PFSK-1 (cell line): Measurements from ENCODE around the gene IRX4.

Experiments
- FOXP2 ChIP-seq: optimal IDR thresholded peaks from 2 replicates; pipeline ENCODE3; 2011; ENCODE audit warnings: borderline replicate concordance, control low read depth, inconsistent platforms; ENCODE audit not compliant: insufficient read depth; ENCODE audit errors: extremely low read length, extremely low read depth
- POLR2AphosphoS5 ChIP-seq: IDR thresholded peaks from 2 replicates; pipeline ENCODE4 v1.6.1; 2012; ENCODE audit warnings: low read depth, mild to moderate bottlenecking, control low read depth, low read length, moderate library complexity
- SIN3A ChIP-seq: IDR thresholded peaks from 2 replicates; pipeline ENCODE4 v1.6.1; 2012; ENCODE audit warnings: mild to moderate bottlenecking, low read length, moderate library complexity, borderline replicate concordance; ENCODE audit not compliant: insufficient read depth
- TAF1 ChIP-seq: IDR thresholded peaks from 2 replicates; pipeline ENCODE4 v1.6.1; 2012; ENCODE audit warnings: low read length, control low read depth, borderline replicate concordance; ENCODE audit not compliant: insufficient read depth
- TF ChIP-seq, protein P1 (sequence below), 2 experiments: IDR thresholded peaks; 2 replicates each; pipeline versions ENCODE4 v1.6.1 to v1.8.0; 2011 to 2012; ENCODE audit warnings: low read depth in 2 of 2, low read length in 2 of 2, control low read depth in 1 of 2, inconsistent platforms in 1 of 2, mild to moderate bottlenecking in 1 of 2, moderate library complexity in 1 of 2; ENCODE audit not compliant: insufficient read depth in 1 of 2

Gene IRX4

DNA sequence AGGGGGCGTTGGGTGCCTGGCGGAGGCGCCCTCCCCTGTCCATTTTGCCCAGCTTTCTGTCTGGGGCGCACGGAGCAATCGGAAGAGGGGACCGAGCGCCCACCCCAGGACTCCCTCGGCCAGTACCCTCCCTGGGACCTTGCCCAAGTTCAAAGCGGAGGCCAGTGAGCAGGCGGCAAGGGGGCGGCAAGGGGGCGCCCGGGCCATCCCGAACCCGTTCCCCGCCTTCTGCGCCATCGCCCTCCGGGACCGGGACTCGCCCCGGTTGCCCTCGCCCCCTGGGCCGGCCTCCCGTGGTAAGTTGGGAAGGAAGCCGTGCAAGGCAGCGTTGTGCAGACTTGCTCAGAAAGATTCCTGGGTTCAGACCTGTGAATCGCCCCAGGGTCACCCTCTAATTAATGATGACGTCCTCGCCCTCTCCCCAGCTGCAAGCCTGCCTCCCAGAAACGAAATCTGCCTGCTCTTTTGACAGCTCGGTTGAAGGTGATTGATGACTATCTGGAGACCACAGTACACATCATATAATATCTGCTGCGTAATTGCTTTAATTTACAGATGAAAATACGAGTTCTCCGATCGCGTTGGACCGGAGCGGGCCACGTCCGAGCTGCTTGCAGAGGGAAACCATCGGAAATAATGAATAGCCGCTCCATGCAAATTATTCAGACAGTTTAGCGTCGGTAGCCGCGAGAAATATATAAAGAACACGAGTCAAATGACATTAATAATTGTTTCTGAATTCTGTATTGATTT lies 1.4 kb upstream of the IRX4 start:
- no peak for TF ChIP-seq SIN3A
- TF ChIP-seq TAF1 = no peak
- TF ChIP-seq, protein P1, sequence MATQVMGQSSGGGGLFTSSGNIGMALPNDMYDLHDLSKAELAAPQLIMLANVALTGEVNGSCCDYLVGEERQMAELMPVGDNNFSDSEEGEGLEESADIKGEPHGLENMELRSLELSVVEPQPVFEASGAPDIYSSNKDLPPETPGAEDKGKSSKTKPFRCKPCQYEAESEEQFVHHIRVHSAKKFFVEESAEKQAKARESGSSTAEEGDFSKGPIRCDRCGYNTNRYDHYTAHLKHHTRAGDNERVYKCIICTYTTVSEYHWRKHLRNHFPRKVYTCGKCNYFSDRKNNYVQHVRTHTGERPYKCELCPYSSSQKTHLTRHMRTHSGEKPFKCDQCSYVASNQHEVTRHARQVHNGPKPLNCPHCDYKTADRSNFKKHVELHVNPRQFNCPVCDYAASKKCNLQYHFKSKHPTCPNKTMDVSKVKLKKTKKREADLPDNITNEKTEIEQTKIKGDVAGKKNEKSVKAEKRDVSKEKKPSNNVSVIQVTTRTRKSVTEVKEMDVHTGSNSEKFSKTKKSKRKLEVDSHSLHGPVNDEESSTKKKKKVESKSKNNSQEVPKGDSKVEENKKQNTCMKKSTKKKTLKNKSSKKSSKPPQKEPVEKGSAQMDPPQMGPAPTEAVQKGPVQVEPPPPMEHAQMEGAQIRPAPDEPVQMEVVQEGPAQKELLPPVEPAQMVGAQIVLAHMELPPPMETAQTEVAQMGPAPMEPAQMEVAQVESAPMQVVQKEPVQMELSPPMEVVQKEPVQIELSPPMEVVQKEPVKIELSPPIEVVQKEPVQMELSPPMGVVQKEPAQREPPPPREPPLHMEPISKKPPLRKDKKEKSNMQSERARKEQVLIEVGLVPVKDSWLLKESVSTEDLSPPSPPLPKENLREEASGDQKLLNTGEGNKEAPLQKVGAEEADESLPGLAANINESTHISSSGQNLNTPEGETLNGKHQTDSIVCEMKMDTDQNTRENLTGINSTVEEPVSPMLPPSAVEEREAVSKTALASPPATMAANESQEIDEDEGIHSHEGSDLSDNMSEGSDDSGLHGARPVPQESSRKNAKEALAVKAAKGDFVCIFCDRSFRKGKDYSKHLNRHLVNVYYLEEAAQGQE (IDR thresholded peaks at IDR 0.05; ENCODE audit: insufficient read depth in 1 of 2, low read depth in 2 of 2, low read length in 2 of 2) = no peak
- TF ChIP-seq POLR2AphosphoS5 = no peak
- no peak for TF ChIP-seq FOXP2

DNA sequence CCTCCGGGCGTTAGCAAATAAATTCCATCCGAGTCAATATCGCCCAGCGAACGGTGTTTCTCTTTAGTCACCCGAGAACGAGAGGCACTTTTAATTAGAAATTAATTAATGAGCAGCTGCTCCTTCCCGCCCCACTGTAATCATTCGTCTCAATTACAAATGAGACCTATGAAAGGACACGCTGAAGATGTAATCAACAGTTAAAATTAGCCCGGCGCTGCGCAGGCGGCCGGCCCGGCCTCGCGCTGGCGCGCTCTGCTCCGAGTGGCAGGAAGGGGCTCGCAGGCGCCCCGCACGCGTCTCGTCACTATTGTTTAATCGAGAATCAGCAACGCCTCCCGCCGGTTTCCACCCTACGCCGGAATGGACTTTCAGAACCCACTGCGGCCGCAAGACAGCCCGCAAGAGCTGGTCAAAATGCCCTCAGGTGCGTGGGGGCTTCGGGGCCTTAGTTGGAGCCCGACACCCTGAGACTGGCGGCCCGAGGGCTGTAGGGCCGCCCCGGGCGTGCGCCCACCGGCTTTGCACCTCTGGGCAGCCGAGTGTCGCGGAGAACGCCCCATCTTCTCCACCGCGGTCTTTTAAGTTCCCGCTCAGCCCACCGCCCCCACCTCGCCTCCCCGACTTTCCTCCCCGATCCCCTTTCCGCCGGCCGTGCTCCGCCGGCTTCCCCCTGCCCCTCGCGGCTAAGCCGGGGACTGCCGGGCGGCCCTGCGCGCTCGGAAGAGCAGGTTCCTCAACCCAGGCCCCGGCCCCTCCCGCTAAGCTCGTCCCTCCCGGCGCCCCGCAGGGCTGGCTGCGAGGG lies 597 bp upstream of the IRX4 start:
- TF ChIP-seq SIN3A (no peak), FOXP2 (no peak), POLR2AphosphoS5 (no peak), TAF1 (no peak)
- TF ChIP-seq, protein P1 (IDR thresholded peaks at IDR 0.05; ENCODE audit: insufficient read depth in 1 of 2, low read depth in 2 of 2, low read length in 2 of 2) = no peak

DNA sequence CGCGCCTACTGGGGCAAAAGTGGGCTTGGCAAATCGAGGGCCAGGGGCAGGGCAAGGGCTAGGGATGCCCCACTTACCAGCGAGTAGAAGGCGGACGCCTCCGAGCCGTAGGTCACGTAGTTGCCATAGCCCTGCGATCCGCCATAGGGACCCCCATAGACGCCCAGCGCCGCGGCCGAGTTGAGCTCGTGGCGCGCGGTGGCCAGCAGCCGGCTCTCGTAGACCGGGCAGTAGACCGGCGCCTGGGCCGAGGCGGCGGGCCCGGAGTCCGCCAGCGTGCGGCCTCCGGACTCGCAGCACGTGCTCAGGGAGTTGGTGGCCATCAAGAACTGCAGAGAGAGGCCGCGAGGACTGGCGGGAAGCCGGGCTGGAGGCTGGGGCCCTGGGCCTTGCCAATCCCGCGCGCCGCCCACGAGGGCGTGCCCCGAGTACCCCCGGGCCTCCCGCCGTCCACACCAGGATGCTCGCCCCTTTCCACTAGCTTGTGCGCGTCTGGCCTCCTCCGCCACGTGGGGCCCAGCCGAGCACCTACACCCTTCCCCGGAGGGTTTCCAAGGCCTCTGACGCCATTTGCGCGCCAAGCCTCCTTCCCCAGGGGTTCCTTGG lies 891 bp downstream of the IRX4 start:
- TF ChIP-seq POLR2AphosphoS5 (no peak), TAF1 (no peak), FOXP2 (no peak), SIN3A (no peak)
- TF ChIP-seq, protein P1 (IDR thresholded peaks at IDR 0.05; ENCODE audit: insufficient read depth in 1 of 2, low read depth in 2 of 2, low read length in 2 of 2) = no peak

DNA sequence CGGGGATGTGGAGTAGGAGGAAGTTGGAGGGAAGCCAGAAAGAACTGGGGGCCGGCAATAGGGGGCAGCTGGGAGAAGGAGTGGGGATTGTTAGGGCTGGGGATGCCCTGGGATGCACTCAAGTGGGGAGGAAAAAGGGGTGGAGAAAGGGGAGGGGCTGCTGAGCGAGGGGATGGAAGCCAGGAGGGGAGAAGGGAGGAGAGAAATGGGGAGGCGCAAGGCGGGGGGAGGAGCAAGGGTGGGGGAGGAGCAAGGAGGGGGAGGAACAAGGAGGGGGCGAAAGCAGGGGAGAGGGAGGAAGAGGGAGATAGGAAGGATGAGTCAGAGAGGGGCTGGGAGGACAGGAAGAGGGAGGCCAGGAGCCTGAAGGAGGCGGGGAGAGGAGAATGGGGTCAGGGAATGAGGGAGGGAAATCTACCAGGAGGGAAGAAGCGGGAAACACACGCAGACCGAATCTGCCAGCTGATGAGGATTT lies 1.6 kb downstream of the IRX4 start:
- TF ChIP-seq FOXP2 = no peak

DNA sequence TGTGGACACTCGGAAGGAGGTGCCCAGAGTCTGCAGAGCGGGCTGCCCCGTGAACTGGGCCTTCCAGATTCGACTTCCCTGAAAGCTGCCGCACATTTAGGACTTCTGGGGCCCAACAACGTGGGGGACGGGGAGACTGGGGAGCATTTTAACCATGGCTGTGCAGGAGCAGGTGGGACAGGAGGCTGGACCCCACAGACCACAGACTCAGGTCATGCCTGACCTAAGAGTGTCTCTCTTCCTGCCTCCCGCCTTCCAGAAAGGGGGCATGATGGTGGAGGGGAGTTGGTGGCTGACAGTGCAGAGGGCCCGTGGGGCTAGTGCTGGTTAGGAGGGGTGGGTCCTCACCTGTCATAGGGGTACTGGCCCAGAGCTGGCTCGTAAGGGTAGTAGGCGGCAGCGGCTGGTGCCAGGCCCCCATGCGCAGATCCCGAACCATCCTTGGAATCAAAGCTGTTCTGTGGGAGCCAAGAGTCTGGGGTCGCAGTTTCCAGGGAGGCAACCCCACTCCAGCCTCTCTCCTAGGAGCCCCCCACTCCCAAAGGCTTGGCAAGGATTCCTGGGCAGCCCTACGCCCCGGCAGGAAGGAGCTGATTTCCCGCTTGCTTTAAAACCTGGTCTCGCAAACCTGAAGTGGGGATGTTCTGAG lies 2.2 kb downstream of the IRX4 start:
- no peak for TF ChIP-seq FOXP2
- TF ChIP-seq TAF1 = no peak
- no peak for TF ChIP-seq POLR2AphosphoS5
- no peak for TF ChIP-seq SIN3A
- TF ChIP-seq, protein P1 (IDR thresholded peaks at IDR 0.05; ENCODE audit: insufficient read depth in 1 of 2, low read depth in 2 of 2, low read length in 2 of 2) = no peak
